Activated CD8-positive, alpha-beta T cell treated with anti-CD3 and anti-CD28 coated beads for 36 hours (primary cell): ENCODE results near the gene PIGU. TPM values are rescaled to one million over a fixed set of nuclear protein-coding genes. Genes with fewer than 3 reads are reported as not detected.
A peak's percentile ranks its signal among the peaks of the same experiment; 100 is the strongest.

ENCODE experiments used
- ATAC-seq: fragments of 200-7000 bp; cut with Tn5 transposase; one replicate; pipeline ENCODE4 v1.10.0; 2021; ENCODE audit warnings: mild to moderate bottlenecking, moderate library complexity
- CTCF ChIA-PET: fragments of 350-600 bp; sonication (Branson Sonifier 250); formaldehyde crosslinking; loops from one replicate; lab custom pipeline; 2021; ENCODE audit warnings: antibody characterized with exemption; lab: Charles Lee
- POLR2A ChIA-PET: fragments of 350-600 bp; sonication (Branson Sonifier 250); formaldehyde crosslinking; loops from one replicate; lab custom pipeline; 2021; ENCODE audit warnings: antibody characterized with exemption; lab: Charles Lee
- DNase-seq: peaks from one replicate; pipeline ENCODE4 v3.0.0-alpha.2; 2020
- H3K27ac Mint-ChIP-seq: one replicate; pipeline ENCODE4 v1.8.0; 2021; ENCODE audit warnings: mild to moderate bottlenecking, mixed read lengths
- H3K27me3 Mint-ChIP-seq: one replicate; pipeline ENCODE4 v1.8.0; 2021; ENCODE audit warnings: mixed read lengths
- H3K36me3 Mint-ChIP-seq: one replicate; pipeline ENCODE4 v1.8.0; 2021; ENCODE audit warnings: low read depth, mixed read lengths
- H3K4me1 Mint-ChIP-seq: one replicate; pipeline ENCODE4 v1.8.0; 2021; ENCODE audit warnings: low read depth, mixed read lengths
- H3K4me3 Mint-ChIP-seq: one replicate; pipeline ENCODE4 v1.8.0; 2021; ENCODE audit warnings: mild to moderate bottlenecking, moderate library complexity, mixed read lengths
- H3K9me3 Mint-ChIP-seq: one replicate; pipeline ENCODE4 v1.8.0; 2021; ENCODE audit warnings: mixed read lengths
- intact Hi-C: fragments of 100-400 bp; cut with micrococcal nuclease; formaldehyde crosslinking; loops from one replicate; pipeline ENCODE4 v1.10.0; 2022
- total RNA-seq, 2 experiments: library from RNA; stranded (reverse); gene quantifications; one replicate each; pipeline ENCODE4 v1.2.3, GENCODE V29; 2021
- TF ChIP-seq, protein P1 (sequence below): fragments of 200-600 bp; IDR thresholded peaks from one replicate; pipeline ENCODE4 v1.8.0; 2022; ENCODE audit warnings: antibody characterized with exemption, mild to moderate bottlenecking

Gene PIGU
- total RNA-seq, 2 experiments from 2014 or later, result 19.4 to 20.9 TPM

DNA sequence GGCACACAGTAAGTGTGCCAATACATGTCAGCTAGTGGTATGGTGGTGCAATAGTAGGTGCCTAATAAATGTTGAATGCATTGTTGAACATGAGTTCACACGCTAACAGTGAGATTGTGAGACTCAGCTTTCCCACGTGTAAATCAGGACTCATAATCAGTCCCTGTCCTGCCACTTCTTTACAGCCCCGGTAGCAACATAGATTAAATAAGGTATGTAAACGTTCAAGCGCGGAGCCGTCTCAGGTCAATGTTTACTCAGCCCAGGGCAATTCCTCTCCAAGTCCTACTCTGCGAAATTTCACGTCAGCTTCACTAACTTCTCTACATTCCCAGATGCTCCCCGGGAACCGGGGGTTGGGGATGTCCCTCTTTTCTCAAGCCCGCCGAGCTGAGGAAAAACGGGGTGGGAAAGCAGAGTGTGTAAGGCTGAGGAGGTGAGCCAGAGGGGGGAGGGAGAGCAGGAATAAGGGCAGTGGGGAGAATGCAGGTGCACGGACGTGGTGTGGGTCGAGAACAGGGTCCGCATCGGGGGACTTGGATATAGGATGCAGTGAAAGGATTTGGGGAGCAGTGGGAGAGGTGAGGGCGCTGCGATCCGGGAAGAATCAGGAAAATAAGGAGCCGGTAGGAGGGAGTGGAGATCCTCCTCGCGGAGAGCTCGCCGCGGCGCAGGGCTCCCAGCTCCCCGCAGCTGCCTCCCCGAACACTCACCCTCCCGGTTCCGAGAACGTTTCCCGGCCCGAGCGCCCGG is 26.7 kb upstream of the PIGU start:
- peak overlapping the region; percentile 81 for H3K4me3 Mint-ChIP-seq
- peaks cover 7% of the 10 kb centered on the region for H3K27me3 Mint-ChIP-seq
- DNase-seq (peak; percentile 14), ATAC-seq (no peak)
- intact Hi-C loops, result no loop called here
- CTCF ChIA-PET, result interaction anchor here (0.8 to 2.7 kb wide), 5 partner anchors 66 to 390 kb away, joined by 3 to 8 read pairs (median 3); partner anchors contain the start of gene MAP1LC3A
- POLR2A ChIA-PET, result interaction anchor here (0.6 to 2.1 kb wide), 6 partner anchors 26 to 188 kb away, joined by 3 to 6 read pairs (median 3); partner anchors contain the start of genes DYNLRB1 and PIGU
- H3K9me3 Mint-ChIP-seq, result no peaks in the 10 kb centered on the region
- TF ChIP-seq, protein P1, sequence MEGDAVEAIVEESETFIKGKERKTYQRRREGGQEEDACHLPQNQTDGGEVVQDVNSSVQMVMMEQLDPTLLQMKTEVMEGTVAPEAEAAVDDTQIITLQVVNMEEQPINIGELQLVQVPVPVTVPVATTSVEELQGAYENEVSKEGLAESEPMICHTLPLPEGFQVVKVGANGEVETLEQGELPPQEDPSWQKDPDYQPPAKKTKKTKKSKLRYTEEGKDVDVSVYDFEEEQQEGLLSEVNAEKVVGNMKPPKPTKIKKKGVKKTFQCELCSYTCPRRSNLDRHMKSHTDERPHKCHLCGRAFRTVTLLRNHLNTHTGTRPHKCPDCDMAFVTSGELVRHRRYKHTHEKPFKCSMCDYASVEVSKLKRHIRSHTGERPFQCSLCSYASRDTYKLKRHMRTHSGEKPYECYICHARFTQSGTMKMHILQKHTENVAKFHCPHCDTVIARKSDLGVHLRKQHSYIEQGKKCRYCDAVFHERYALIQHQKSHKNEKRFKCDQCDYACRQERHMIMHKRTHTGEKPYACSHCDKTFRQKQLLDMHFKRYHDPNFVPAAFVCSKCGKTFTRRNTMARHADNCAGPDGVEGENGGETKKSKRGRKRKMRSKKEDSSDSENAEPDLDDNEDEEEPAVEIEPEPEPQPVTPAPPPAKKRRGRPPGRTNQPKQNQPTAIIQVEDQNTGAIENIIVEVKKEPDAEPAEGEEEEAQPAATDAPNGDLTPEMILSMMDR, result no peak
- peaks cover 15% of the 10 kb centered on the region for H3K4me1 Mint-ChIP-seq
- H3K36me3 Mint-ChIP-seq, result no peaks in the 10 kb centered on the region
- peak overlapping the region; percentile 77 for H3K27ac Mint-ChIP-seq

DNA sequence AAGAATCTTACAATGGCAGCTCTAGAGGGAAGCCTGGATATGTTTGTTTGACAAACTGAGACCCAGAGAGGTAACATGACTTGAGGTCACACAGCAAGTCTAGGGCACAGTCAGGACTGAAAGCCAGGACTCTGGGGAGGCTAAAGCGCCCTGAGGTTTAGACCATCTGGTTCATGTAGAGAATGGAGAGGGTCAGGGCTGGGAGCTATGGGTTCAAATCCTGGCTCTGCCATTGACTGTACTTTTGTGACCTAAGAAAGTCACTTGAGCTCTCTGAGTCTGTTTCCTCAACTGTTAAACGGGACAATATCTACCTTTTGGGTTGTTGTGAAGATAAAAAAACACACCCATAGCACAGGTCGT is 26.1 kb upstream of the PIGU start:
- DNase-seq (no peak), ATAC-seq (no peak)
- Mint-ChIP-seq H3K27ac (no peak overlapping the region), H3K9me3 (no peaks in the 10 kb centered on the region), H3K27me3 (peaks cover 7% of the 10 kb centered on the region), H3K4me3 (peak overlapping the region; percentile 81), H3K36me3 (no peaks in the 10 kb centered on the region), H3K4me1 (peaks cover 11% of the 10 kb centered on the region)
- TF ChIP-seq, protein P1, result no peak
- CTCF ChIA-PET, result interaction anchor here (0.8 to 2.7 kb wide), 4 partner anchors 67 to 390 kb away, joined by 3 to 8 read pairs (median 4); no protein-coding TSS in a partner anchor
- intact Hi-C loops, result no loop called here
- POLR2A ChIA-PET, result interaction anchor here (1.0 to 1.2 kb wide), 2 partner anchors 124 to 188 kb away, joined by 3 read pairs; no protein-coding TSS in a partner anchor

DNA sequence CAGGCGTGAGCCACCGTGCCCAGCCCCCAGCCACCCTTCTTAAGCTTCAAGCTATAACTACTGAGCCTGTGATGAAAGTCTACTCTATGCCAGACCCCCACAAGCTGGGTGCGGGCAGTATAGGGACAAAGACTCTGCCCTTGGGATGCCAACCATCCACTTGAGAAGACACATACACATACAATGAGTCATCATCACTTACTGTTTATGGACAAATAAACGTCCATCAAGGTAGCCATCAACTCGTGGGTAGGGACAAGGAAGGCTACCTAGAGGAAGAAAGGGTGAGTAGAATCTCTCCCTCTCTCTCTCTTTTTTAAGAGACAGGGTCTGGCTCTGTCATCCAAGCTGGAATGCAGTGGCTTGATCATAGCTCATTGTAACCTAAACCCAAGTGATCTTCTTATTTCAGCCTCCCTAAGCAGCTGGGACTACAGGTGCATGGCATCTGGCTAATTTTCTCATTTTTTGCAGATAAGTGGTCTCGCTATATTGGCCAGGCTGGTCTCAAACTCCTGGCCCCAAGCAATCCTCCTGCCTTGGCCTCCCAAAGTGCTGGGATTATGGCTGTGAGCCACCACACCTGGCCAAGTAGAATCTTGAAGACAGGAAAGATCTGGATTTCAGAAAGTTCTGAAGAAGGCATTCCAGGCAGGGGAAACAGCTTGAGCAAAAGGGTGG is 24.7 kb upstream of the PIGU start:
- no peak overlapping the region for H3K27ac Mint-ChIP-seq

DNA sequence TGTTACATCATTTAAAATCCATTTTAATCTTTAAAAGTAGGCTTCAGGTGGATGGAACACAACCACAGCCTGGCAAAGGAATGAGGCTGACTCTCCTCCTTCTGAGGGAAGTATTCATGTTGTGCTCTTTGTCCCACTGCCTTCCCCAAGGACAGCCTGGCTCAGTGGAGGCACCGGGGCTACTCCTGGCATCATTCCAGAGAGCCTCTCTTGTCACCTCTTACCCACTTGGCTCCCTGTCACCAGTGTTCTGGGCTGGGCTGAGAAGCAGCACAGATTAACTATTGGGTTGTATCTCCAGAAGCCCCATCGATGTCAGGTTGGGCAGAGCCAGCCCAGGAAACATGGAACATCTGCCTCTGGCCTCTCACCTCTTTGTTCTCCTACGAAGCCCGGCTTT is 16.5 kb upstream of the PIGU start:
- TF ChIP-seq, protein P1, result no peak
- Mint-ChIP-seq H3K4me3 (no peak overlapping the region), H3K4me1 (no peaks in the 10 kb centered on the region), H3K9me3 (no peaks in the 10 kb centered on the region), H3K27ac (no peak overlapping the region), H3K36me3 (no peaks in the 10 kb centered on the region), H3K27me3 (no peaks in the 10 kb centered on the region)
- ATAC-seq, result no peak
- POLR2A ChIA-PET, result no interaction called here
- CTCF ChIA-PET, result no interaction called here
- no peak for DNase-seq
- intact Hi-C loops, result no loop called here

More for the DNA sequence above, 24.7 kb upstream of the PIGU start:
- ChIA-PET POLR2A (no interaction called here), CTCF (no interaction called here)
- Mint-ChIP-seq H3K36me3 (no peaks in the 10 kb centered on the region), H3K4me1 (peaks cover 11% of the 10 kb centered on the region), H3K4me3 (no peak overlapping the region), H3K27me3 (peaks cover 7% of the 10 kb centered on the region), H3K9me3 (no peaks in the 10 kb centered on the region)
- no peak for DNase-seq
- TF ChIP-seq, protein P1, result no peak
- intact Hi-C loops, result no loop called here
- ATAC-seq, result no peak

DNA sequence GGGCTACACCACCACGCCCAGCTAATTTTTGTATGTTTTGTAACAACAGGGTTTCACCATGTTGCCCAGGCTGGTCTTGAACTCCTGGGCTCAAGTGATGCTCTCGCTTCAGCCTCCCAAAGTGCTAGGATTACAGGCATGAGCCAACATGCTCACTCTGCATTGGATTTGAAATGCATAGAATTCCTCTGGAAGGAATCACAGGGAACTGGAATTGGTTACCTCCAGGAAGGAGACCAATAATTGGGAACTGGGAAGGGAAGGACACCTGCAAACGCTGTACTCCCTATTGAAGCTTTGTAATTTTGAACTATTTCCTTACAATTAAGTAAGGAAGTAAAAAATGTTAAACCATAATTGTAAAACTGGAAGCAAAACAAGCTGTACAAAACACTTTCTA is 14.9 kb upstream of the PIGU start:
- DNase-seq (no peak), ATAC-seq (no peak)
- POLR2A ChIA-PET, result no interaction called here
- H3K4me1 Mint-ChIP-seq, result no peaks in the 10 kb centered on the region
- TF ChIP-seq, protein P1, result no peak
- no peaks in the 10 kb centered on the region for H3K9me3 Mint-ChIP-seq
- H3K36me3 Mint-ChIP-seq, result no peaks in the 10 kb centered on the region
- no peak overlapping the region for H3K4me3 Mint-ChIP-seq
- H3K27ac Mint-ChIP-seq, result no peak overlapping the region
- CTCF ChIA-PET, result interaction anchor here (1.3 kb wide), 1 partner anchor 16 kb away, joined by 3 read pairs; no protein-coding TSS in a partner anchor
- intact Hi-C loops, result no loop called here
- no peaks in the 10 kb centered on the region for H3K27me3 Mint-ChIP-seq
